Breast epithelium (tissue), 3 donors: ENCODE measurements around the gene CHMP4A.

Experiments used
- CTCF ChIP-seq, 3 donors: fragments of 450-650 bp; IDR thresholded peaks; one replicate each; pipeline ENCODE4 v1.5.1; 2016 to 2017; ENCODE audit warnings: antibody characterized with exemption in 3 of 3, mild to moderate bottlenecking in 3 of 3, moderate library complexity in 3 of 3
- POLR2A ChIP-seq: fragments of 450-650 bp; IDR thresholded peaks from one replicate; pipeline ENCODE4 v1.6.1; 2016; ENCODE audit warnings: antibody characterized with exemption, mild to moderate bottlenecking, moderate library complexity
- POLR2AphosphoS5 ChIP-seq, 3 donors: sonication (generic); formaldehyde crosslinking; IDR thresholded peaks; one replicate each; pipeline ENCODE4 v1.6.1; 2017; ENCODE audit warnings: antibody characterized with exemption in 3 of 3

- TF ChIP-seq CTCF (IDR thresholded peaks at IDR 0.05) (no peak), POLR2A (no peak), POLR2AphosphoS5 (IDR thresholded peaks at IDR 0.05) (no peak)
Observed at GRCh38 chr14:24194186-24194872, 19.0 kb downstream of the CHMP4A start.
